ENCODE data around the gene NBPF26.
A peak's percentile ranks its signal among the peaks of the same experiment; 100 is the strongest.
"Not testable (repeated sequence)": the region's sequence is repeated elsewhere in the genome, so short reads cannot be mapped to it uniquely, and the experiment has no call there.

The NBPF26 gene

GRCh38 chr1:120850537-120851421, 127.0 kb downstream of the NBPF26 start:
- H3K27ac ChIP-seq = peak overlapping the region; percentile 48
- DNase-seq (ENCODE audit: low read depth, low spot score) = not testable (repeated sequence)

DNA sequence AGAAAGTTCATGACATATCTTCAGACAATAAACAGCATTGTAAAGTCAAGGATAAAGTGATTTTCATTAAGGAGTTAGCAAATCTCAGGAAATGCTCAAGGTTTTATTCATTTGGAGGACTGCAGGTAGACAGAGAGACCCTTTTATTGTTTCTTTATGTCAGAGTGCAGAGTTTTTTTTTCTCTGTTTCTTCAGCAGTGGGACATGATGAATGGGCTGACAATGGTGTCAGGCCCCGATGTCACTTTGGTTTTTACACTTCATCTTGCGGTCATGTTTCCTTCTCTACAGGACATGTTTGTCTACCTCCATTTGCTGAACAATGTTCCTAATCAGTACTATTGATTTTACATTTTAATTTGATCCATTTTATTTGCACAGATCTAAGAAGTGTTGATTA, 134.4 kb downstream of the NBPF26 start:
- not testable (repeated sequence) for DNase-seq (ENCODE audit: low read depth, low spot score); H3K27ac ChIP-seq

GRCh38 chr1:120859615-120860234, 136.0 kb downstream of the NBPF26 start:
- H3K27ac ChIP-seq; DNase-seq (ENCODE audit: low read depth, low spot score): not testable (repeated sequence)

DNA sequence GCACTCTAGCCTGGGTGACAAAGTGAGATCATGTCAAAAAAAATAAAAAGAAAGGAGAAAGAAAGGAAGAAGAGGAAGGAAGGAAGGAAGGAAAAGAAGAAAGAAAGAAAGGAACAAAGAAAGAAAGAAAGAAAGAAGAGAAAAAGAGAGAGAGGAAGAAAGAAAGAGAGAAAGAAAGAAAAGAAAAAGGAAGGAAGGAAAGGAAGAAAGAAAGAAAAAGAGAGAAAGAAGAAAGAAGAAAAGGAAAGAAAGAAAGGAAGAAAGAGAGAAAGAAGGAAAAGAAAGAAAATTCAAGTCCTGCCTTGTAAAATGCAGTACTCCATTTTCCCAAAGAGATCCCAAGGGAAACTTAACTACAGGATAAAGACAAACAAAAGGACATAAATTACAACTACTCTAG, 154.5 kb downstream of the NBPF26 start:
- DNase-seq (ENCODE audit: low read depth, low spot score); H3K27ac ChIP-seq: not testable (repeated sequence)

DNA sequence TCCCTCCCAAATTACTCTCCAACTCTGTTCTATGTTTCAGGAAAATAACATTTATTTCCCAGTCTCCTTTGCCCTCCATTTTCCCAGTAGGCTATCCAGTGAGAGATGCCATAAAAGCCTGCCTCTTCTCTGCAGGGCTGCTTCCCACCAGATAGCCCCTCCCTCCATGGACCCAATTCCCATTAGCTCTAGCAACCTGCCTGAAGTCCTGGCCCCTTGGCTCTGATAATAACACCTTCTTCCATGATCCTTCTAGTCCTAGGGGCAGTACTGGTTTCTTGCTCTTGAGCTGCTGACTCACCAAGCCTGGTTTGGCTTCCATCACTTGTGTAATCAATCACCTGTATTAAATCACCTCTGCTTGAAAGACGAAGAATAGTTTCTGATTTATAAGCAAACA, 156.3 kb downstream of the NBPF26 start:
- DNase-seq (ENCODE audit: low read depth, low spot score) = not testable (repeated sequence)

GRCh38 chr1:120881934-120882333, 158.2 kb downstream of the NBPF26 start:
- H3K27ac ChIP-seq; DNase-seq (ENCODE audit: low read depth, low spot score): not testable (repeated sequence)

More for the DNA sequence above, 156.3 kb downstream of the NBPF26 start:
- not testable (repeated sequence) for H3K27ac ChIP-seq
